ENCODE measurements around the gene P2RX6.
"Not testable (repeated sequence)": the region's sequence is repeated elsewhere in the genome, so short reads cannot be mapped to it uniquely, and the experiment has no call there.

P2RX6 gene

GRCh38 chr22:21064425-21064824, 49.5 kb downstream of the P2RX6 start:
- not testable (repeated sequence) for H3K4me3 ChIP-seq (ENCODE audit: low read length, poor library complexity, severe bottlenecking); H3K4me2 ChIP-seq (ENCODE audit: low read depth, low read length, poor library complexity, severe bottlenecking); H3K79me2 ChIP-seq (ENCODE audit: insufficient read depth, low read length); H3F3A ChIP-seq (ENCODE audit: low read depth); H3K4me1 ChIP-seq (ENCODE audit: insufficient read depth, low read length, poor library complexity, severe bottlenecking); H3K9ac ChIP-seq (ENCODE audit: low read depth, low read length, poor library complexity, severe bottlenecking); H2AFZ ChIP-seq (ENCODE audit: low read length); H4K20me1 ChIP-seq (ENCODE audit: insufficient read depth, low read length, poor library complexity, severe bottlenecking); H3K9me2 ChIP-seq (replicated peaks; ENCODE audit: low read depth, low read length); H3K9me3 ChIP-seq (ENCODE audit: insufficient read depth, low read depth, low read length); H3K27me3 ChIP-seq (ENCODE audit: insufficient read depth, low read length, poor library complexity, severe bottlenecking); H3K36me3 ChIP-seq (ENCODE audit: insufficient read depth, low read length)

GRCh38 chr22:21064917-21065864, 50.2 kb downstream of the P2RX6 start:
- H3K79me2 ChIP-seq (ENCODE audit: insufficient read depth, low read length): no peaks in the 10 kb centered on the region
- no peaks in the 10 kb centered on the region for H4K20me1 ChIP-seq (ENCODE audit: insufficient read depth, low read length, poor library complexity, severe bottlenecking)
- no peaks in the 10 kb centered on the region for H3K9me2 ChIP-seq (replicated peaks; ENCODE audit: low read depth, low read length)
- H3K9ac ChIP-seq (ENCODE audit: low read depth, low read length, poor library complexity, severe bottlenecking): no peak overlapping the region
- H3K27me3 ChIP-seq (ENCODE audit: insufficient read depth, low read length, poor library complexity, severe bottlenecking): no peaks in the 10 kb centered on the region
- H3F3A ChIP-seq (ENCODE audit: low read depth): no peaks in the 10 kb centered on the region
- H3K4me2 ChIP-seq (ENCODE audit: low read depth, low read length, poor library complexity, severe bottlenecking): no peak overlapping the region
- H2AFZ ChIP-seq (ENCODE audit: low read length): no peak overlapping the region
- H3K36me3 ChIP-seq (ENCODE audit: insufficient read depth, low read length): no peaks in the 10 kb centered on the region
- no peaks in the 10 kb centered on the region for H3K4me1 ChIP-seq (ENCODE audit: insufficient read depth, low read length, poor library complexity, severe bottlenecking)
- TF ChIP-seq EZH2phosphoT487 (IDR thresholded peaks at IDR 0.05; ENCODE audit: borderline replicate concordance): no peak
- TF ChIP-seq CTCF (conservative IDR thresholded peaks at IDR 0.05; ENCODE audit: low read length): no peak
- H3K4me3 ChIP-seq (ENCODE audit: low read length, poor library complexity, severe bottlenecking): no peak overlapping the region
- no peaks in the 10 kb centered on the region for H3K9me3 ChIP-seq (ENCODE audit: insufficient read depth, low read depth, low read length)

GRCh38 chr22:21067075-21067900, 52.3 kb downstream of the P2RX6 start:
- no peaks in the 10 kb centered on the region for H3K36me3 ChIP-seq (ENCODE audit: insufficient read depth, low read length)
- H3K4me3 ChIP-seq (ENCODE audit: low read length, poor library complexity, severe bottlenecking): no peak overlapping the region
- no peaks in the 10 kb centered on the region for H3K79me2 ChIP-seq (ENCODE audit: insufficient read depth, low read length)
- no peaks in the 10 kb centered on the region for H3K9me2 ChIP-seq (replicated peaks; ENCODE audit: low read depth, low read length)
- no peaks in the 10 kb centered on the region for H3F3A ChIP-seq (ENCODE audit: low read depth)
- no peaks in the 10 kb centered on the region for H3K27me3 ChIP-seq (ENCODE audit: insufficient read depth, low read length, poor library complexity, severe bottlenecking)
- H3K4me1 ChIP-seq (ENCODE audit: insufficient read depth, low read length, poor library complexity, severe bottlenecking): no peaks in the 10 kb centered on the region
- no peaks in the 10 kb centered on the region for H4K20me1 ChIP-seq (ENCODE audit: insufficient read depth, low read length, poor library complexity, severe bottlenecking)
- H2AFZ ChIP-seq (ENCODE audit: low read length): no peak overlapping the region
- H3K9me3 ChIP-seq (ENCODE audit: insufficient read depth, low read depth, low read length): no peaks in the 10 kb centered on the region
- H3K4me2 ChIP-seq (ENCODE audit: low read depth, low read length, poor library complexity, severe bottlenecking): no peak overlapping the region
- no peak overlapping the region for H3K9ac ChIP-seq (ENCODE audit: low read depth, low read length, poor library complexity, severe bottlenecking)
- TF ChIP-seq CTCF (conservative IDR thresholded peaks at IDR 0.05; ENCODE audit: low read length): no peak
- no peak for TF ChIP-seq EZH2phosphoT487 (IDR thresholded peaks at IDR 0.05; ENCODE audit: borderline replicate concordance)

Measured in Loucy (cell line).